ENCODE measurements around the gene PHACTR3.

The PHACTR3 gene

DNA sequence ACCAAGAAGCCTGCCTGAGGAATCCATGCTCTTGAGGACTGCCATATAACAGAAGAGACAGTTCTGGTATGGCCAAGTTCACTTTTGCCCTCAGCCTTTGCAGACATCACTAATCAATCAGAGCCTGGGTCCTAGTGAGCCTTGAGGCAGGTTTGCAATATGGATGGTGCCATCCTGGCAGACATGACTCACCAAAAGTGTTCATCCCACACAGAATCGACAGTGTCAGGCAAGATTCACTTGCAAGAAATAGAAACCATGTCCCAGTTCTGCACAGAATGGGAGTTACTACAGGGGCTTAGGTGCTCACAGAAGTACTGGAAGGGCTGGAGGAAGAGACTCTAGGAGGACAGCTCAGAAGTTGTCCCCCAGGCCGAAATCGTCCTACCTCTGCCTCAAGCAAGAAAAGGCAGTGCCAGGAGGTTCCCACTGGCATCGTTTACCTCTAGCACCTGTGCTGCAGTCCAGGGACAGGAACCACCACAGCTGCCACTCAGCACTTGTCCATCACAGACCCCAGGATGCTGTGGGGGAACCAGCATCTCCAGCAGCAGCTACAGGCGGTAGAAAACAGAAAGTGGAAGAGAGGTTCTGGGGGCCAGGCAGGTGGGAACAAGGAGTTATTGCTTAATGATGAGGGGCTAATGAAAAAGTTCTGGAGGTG is 42.6 kb upstream of the PHACTR3 start:
- no peak overlapping the region for H3K4me3 ChIP-seq (ENCODE audit: low read depth, low read length)
- no peak for DNase-seq (ENCODE audit: low read depth)
- TF ChIP-seq, protein P1, sequence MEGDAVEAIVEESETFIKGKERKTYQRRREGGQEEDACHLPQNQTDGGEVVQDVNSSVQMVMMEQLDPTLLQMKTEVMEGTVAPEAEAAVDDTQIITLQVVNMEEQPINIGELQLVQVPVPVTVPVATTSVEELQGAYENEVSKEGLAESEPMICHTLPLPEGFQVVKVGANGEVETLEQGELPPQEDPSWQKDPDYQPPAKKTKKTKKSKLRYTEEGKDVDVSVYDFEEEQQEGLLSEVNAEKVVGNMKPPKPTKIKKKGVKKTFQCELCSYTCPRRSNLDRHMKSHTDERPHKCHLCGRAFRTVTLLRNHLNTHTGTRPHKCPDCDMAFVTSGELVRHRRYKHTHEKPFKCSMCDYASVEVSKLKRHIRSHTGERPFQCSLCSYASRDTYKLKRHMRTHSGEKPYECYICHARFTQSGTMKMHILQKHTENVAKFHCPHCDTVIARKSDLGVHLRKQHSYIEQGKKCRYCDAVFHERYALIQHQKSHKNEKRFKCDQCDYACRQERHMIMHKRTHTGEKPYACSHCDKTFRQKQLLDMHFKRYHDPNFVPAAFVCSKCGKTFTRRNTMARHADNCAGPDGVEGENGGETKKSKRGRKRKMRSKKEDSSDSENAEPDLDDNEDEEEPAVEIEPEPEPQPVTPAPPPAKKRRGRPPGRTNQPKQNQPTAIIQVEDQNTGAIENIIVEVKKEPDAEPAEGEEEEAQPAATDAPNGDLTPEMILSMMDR (IDR thresholded peaks at IDR 0.05; ENCODE audit: insufficient read depth, low read depth, low read length, missing control alignments) = no peak

DNA sequence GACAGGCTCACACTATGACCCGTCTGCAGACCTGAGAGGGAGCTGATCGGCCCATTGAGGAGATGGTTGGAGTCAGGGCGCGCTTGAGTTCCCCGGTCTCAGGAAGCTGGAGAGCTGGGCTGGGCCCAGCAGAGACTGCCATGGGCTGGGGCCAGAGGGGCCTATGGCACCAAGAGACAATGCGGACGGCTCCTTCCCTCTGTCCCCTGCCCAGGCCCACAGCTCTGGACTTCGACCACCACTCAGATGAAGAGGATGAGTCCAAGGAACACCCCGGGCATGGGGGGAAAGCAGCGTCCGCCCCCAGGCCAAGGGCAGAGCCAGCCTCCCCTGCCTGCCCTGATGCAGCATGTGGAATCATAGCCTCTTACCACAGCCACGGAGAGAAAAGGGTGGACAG is 40.2 kb upstream of the PHACTR3 start:
- DNase-seq (ENCODE audit: low read depth) = no peak
- TF ChIP-seq, protein P1 (IDR thresholded peaks at IDR 0.05; ENCODE audit: insufficient read depth, low read depth, low read length, missing control alignments) = no peak
- H3K4me3 ChIP-seq (ENCODE audit: low read depth, low read length) = no peak overlapping the region

DNA sequence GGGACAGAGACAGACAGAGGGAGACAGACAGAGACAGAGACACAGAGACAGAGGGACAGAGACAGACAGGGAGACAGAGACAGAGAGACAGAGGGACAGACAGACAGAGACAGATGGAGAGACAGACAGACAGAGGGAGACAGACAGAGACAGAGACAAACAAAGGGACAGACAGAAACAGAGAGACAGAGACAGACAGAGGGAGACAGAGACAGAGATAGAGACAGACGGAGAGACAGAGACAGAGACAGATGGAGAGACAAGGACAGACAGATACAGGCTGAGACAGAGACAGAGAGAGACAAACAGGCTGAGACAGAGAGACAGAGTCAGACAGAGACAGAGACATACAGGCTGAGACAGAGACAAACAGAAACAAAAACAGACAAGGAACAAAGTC is 39.4 kb upstream of the PHACTR3 start:
- H3K4me3 ChIP-seq (ENCODE audit: low read depth, low read length) = no peak overlapping the region
- DNase-seq (ENCODE audit: low read depth) = no peak
- TF ChIP-seq, protein P1 (IDR thresholded peaks at IDR 0.05; ENCODE audit: insufficient read depth, low read depth, low read length, missing control alignments) = no peak

GRCh38 chr20:59565768-59566461 is 38.4 kb upstream of the PHACTR3 start:
- TF ChIP-seq, protein P1 (IDR thresholded peaks at IDR 0.05; ENCODE audit: insufficient read depth, low read depth, low read length, missing control alignments) = no peak
- H3K4me3 ChIP-seq (ENCODE audit: low read depth, low read length) = no peak overlapping the region
- DNase-seq (ENCODE audit: low read depth) = no peak

- DNase-seq (ENCODE audit: low read depth) = no peak
- TF ChIP-seq, protein P1 (IDR thresholded peaks at IDR 0.05; ENCODE audit: insufficient read depth, low read depth, low read length, missing control alignments) = no peak
- no peak overlapping the region for H3K4me3 ChIP-seq (ENCODE audit: low read depth, low read length)
These were observed 37.5 kb upstream of the PHACTR3 start for GRCh38 chr20:59566631-59567524.

GRCh38 chr20:59567585-59568508 is 36.5 kb upstream of the PHACTR3 start:
- H3K4me3 ChIP-seq (ENCODE audit: low read depth, low read length) = no peak overlapping the region
- TF ChIP-seq, protein P1 (IDR thresholded peaks at IDR 0.05; ENCODE audit: insufficient read depth, low read depth, low read length, missing control alignments) = no peak
- DNase-seq (ENCODE audit: low read depth) = no peak
